ENCODE measurements around the gene CACNA1C.

Gene CACNA1C

DNA sequence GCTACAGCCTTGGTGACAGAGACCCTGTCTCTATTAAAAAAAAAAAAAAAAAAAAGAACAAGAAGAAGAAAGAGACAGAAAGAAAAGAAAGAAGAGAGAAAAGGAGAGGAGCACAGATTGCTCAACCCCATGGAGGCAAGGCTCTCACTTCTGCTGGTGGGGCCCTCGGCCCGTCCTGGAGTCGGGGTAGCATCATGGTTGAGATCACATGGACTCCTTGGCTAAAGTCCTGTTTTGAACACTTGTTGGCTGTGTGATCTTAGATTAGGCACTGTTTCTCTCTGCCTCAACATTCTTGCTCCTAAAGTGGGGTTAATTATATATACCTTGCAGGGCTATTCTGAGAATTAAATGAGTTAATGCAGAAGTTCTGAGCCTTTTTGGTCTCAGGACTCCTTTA is 207.7 kb downstream of the CACNA1C start:
- DNase-seq, result no peak

DNA sequence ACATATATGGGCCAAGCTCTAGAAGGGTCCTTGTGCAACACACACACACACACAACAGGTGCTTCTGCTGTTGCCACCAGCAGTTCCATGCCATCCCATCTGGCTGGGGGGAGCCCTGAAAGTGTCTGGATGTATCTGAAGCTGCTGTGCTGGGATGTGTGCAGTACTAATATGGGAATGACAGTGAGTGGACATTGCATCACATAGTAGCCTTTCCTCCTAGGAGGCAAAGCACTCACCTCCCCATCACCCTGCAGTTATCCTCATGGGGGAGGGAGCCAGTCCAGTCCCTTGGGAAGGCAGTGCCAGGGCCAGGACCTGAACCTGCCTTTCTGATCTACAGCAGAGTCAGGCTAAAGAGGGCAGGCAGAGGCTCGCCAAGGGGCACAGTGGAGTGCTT is 208.9 kb downstream of the CACNA1C start:
- no peak for DNase-seq

DNA sequence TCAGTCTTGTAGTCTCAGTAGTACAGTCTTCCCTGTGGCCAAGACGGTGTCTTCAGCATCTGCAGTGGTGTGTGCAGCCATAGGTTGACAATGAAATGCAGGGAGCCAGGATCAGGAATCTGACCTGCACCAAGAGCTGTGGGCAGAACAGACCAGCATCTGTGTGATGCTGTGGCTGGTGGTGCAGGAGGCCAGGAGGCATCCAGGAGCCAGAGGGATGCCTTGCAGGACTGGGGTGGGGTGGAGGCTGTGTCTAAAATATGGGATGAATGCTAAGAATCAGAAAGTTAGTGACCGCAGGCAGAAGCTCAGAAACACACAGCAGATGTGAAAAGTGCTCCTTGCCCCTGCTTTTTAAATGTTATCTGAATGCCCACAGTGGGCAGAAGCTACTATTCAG is 209.7 kb downstream of the CACNA1C start:
- no peak for DNase-seq

DNA sequence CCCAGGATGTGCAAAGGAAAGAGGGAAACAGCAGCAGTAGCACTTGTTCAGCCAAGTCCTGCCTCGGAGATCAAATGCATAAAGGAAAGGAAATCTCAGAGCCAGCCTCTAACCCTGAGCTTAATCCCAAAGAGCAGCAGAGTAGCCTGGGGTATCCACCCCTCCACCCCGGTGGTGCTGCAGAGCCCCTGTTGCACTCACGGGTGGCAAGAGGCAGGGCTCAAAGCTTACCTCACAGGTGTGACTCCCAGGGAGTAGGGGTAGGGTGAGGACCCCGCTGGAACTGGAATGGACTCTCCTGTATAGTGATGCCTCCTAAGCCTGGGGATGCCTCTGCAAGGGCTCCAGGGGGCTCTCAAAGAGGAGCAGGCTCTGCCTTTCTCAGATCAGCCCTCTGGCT is 211.1 kb downstream of the CACNA1C start:
- no peak for DNase-seq

DNA sequence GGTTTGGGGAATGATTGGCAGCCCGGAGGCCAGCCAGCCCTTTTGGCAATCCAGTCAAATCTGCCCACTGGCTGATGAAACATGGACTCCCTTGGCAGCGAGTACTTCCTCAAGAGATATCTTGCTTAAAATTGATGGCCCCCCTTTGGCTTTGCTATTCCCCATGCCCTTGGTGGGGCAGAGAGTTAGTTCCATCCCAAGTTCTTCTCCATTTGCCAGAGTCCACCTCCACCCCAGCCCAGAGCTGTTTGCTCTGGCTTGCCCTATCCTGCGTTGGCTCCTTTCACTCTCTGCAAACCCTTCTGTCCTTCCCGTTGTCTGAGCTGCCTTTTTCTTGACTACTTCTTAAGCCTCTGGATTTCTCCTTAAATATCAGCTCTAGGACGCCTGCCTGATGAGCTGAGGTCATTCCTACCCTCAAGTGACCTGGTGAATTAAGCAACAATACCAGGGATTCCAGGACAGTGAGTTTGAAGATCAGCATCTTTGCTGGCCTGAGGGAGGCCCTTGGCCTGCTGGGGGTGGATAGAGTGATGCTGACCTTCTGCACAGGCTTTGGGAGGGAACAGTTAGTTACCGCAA is 212.0 kb downstream of the CACNA1C start:
- DNase-seq, result no peak

DNA sequence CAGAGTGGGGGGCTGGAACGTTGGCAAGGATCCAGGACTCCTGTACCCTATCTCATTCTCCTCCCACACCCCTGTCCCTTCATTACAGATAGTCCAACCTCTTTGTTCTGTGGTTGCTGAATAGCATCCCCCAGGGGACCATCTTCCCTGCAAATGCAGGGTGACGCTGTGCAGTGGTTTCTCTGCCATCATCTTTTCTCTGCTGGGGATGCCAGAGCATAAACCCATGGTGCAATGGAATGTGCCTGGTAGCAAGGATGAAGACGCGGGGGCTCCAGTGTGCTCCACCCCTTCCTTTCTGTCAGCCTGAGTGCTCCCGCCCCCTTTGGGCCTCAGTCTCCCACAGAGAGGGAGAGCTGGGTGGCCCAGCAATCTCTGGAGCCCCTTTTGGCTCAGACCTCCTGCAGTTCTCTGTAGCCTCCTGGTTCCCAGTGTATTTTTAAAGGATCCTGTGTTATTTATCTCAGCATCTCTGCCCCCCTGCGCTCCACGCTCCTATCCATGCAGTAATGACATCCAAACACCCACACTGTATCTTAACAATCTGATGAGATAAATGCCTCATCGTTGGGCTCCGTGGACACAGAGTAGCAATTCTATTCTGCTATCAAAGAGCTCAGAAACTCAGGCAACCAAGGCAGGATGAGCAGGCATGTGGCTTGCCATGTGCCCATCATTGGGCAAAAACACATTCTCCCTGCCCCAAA is 212.8 kb downstream of the CACNA1C start:
- DNase-seq, result no peak

DNA sequence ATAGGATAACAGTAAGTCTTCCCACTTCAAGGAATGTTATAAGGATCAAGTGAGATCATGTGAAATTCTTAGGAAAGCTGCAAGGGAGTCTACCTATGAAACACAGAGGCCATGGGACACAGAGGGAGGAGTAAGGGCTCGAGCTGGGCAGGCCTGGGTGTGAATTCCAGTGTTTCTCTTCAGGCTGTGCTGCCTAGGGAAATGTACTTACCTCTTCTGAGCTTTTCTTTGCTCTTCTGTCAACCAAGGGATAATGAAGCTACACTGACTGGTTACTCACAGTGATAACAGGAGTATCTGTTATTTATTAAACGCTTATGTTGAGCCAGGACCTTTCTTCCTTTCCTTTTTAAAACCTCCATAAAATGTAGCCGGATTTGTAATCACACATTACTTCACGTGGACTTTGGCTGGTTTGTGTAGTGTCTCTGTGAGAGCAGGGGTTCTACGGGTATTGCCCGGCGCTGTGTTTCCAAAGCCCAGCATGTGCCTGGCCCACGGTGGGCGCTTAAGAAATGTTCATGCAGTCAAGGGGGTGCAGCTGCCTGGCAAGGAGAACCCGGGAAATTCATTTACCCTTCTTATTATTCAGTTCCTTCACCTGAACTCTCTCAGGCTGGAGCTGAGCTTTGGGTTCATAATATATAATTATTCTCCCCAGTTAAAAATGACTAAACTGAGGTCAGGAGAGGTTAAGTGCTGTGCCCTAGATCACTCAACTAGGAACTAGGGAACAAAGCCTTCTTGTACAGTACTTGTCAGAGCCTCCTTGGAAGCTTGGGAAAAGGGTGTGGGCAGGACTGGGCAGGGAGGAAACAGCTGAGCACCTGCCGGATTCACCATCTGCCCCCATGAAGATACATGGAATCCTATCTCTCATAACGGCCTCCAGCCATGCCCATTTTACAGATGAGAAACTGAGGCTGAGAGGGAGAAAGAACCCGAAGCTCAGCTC is 214.2 kb downstream of the CACNA1C start:
- no peak for DNase-seq

DNA sequence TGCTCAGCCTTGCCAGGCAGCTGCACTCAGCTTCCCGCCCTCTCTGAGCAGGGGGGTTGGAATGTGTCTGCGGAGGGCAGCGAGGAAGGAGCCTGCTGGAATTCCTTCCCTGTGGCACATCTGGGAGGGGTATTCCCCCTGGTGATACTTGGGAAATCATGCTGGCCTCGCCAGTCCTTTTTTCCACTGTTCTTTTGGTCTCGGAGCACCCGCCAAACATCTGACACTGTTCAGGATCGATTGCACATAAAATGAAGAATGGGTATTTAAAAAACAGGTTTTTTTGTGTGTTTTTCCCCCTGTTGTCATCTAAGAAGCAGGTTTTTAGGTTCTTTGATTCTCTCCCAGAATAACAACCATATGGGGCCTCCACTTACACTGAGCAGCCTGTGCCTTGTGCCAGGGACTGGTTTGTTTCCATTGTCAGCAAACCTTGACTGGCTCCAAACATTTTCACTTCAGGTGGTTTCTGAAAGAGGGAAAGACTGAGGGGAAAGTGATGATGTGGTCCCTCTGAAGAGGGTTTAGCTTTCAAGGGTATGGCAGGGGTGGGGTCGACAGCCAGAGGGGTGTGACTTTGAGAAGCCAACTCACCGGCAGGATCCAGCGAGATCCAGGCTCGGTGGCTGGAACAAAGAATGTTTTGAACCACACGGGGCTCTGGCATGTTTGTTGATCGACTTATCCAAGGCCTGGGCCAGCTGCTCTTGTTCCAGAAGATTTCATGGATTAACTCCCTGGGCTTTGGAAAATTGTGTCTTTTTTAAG is 215.1 kb downstream of the CACNA1C start:
- no peak for DNase-seq

DNA sequence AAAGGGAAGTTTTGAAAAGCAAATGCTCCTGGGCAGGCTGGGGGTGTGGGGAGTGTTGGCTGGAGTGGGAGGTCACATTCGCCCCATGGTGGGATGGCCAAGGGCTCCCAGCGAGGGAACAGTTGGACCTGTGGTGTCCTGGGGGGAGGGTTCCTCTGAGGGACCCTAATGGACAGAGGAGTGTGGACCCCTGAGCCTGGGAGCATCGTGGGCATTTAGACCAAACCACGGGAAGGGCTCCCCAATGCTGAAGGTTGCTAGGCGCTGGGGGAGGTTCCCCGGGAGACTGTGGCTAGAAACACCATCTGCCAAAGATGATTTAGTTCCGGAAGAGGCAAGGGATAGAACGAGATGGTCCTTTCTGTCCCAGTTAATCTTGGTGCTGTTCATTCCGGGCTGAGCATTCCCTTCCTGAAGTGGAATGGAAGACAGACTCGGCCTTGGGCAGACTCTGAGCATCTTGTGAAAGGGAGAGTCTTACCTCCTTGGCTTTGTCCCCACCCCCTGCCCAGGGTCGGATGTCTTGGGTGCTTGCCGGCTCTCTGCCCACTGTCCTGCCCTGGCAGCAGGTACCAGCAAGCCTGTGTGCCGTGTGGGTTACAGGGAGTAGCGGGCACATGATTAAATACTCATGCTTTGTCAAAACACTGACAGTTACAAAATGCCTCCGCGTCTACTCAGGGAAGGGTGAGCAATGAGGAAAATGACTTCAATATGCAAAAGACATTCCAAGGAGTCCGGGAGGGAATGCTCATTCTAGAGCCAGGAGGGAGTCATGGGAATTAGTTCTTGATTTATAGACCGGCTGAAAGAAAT is 215.9 kb downstream of the CACNA1C start:
- DNase-seq, result no peak

DNA sequence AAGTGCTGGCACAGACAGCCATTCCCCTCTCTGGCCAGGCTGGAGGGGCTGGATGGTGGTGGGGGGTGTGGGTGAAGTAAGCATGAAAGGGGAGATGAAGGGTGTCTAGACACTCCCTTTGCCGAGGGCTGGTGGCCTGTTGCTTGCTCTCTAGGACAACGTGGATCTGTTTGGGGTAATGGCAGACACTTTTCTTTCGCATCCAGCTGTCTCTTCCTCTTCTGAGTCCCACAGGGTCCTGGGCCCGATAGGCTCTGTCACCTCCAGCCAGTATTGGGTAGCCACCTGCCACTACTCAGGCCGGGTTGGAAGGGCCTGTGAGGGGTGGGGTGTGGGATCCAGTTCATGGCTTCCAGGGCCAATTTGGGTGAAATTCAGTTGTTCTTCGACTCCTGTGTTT is 218.1 kb downstream of the CACNA1C start:
- DNase-seq, result no peak

DNA sequence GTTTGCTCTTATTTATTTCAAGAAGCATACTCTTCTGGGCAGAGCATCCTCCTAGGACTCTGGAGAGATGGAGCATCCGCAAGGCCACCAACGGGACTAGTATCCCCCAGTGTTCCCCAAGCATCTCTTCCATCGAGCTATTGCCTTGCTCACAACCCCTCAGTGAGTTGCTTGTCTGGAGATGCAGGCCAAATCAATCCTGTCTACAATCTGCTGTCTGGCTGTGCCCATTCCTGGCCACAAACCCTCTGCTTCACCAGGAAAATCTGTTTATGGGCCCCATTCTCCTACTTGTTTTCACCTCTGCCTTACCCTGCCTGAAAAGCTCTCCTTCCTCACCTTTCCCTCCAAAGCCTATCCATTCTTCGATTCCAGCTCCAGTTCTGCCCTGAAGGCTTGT is 219.2 kb downstream of the CACNA1C start:
- DNase-seq, result no peak

DNA sequence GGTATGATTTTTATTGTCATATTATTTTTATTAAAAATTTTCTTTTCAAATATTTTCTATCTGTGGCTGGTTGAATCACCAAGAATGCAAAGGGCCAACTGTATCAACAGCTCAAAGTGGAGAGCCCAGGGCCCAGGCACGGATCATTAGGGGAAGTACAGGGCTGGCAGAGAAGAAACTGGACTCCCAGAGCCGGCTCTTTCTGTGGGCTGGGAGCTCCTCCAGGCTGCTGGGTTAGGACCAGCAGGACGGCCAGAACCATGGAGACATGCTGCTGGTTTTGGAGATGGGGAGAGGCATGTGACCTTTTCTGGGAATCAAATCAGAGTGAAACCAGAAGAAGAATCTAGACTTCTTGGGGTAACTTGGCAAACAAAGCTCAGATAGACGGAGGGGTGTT is 220.5 kb downstream of the CACNA1C start:
- DNase-seq, result no peak

DNA sequence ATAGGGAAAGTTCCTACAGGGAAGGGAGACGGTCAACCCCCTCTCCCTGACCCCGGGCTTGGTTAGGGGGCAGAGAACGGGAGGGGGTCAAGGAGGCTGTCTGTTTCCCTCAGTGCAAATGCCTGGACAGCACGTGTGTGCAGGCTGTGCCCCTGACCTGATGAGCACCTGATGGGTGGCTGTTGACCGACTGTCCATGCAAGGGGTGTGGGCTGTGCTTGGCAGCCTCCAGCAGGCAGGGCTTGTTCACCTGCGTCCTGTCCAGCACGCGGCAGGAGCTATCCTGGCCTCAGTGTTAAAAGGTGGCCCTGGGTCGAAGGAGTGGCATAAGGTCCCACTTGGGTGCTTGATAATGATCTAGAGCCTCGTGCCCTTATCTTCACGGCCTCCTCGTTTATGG is 221.0 kb downstream of the CACNA1C start:
- no peak for DNase-seq

DNA sequence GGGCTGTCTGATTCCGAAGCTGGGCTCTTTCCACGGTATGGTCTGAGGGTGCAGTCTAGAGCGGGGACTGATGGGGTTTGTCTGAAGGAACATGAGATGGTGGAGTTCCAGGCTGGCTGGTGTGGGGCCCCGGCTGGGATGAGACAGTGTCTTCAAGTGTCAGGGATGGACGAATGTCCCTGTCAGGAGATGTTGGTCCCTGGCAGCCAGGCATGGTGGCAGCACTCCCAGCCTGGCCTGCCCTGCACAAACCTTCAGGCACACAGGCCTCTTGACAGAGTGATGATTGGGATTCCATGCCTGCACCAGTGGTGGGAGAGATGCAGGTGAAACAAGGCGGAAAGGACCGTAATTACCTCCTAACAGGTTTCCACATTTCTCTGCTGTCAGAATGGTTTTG is 221.9 kb downstream of the CACNA1C start:
- DNase-seq, result no peak

DNA sequence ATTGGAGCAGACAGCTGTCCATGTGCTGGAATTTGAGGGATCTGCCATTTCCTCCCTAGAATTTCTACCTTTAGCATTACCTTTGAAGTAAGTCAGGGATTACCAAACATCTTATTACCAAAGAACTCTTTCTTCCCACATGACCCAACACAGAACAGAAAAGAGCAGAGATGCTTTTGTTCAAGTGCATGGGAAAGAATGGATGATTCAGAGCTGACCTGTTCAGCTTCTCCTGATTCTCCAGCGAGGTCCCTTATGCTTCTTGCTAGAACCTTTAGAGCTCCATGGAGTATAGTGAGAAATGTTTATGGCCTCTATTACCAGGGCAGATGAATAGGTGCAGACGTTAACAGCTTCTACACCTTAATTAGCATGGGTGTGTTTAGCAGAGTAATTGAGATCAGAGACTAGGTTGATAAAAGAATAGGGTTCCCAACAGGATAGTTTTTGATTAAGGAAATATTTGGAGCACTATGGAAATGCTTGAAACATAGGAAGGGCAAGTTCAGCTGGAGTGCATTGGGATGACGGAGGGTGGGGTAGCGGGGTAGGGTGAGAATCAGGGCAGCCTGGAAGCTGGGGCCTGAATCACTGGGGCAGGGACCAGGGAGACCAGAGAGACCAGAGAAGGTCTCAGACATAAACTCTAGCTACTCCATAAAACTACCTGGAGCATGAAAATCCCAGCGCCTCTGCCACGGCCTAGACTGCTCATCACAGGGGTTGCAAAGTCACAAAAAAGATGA is 223.7 kb downstream of the CACNA1C start:
- no peak for DNase-seq

DNA sequence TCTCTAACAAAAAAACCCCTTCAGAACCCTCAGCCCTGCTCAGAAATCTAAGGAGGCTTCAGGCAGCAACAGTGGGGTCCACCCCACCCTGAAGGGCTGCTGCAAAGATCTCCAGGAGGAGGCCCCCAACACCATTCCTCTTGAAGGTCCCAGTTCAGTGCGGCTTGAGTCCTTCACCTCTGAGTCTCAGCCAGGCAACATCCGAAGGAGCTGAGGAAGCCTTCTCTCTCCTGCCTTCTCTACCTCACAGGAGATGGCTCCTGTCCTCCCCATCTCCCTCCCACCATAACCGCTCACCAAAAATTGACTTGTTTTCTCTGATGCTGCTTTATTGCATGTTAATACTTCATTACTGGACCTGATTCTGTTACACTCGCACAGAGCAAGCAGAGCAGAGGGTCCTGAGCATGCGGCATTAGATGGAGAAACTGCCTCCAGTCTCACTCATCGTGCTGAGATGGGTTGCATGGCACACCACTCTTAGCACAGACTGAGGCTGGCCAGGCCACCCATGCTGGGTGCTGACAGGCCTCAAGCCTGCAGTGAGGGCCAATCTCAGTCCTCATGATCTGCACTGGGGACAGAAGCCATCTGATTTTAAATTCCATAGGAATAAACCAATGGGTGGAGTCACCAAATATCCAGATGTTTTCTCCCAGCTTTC is 224.8 kb downstream of the CACNA1C start:
- DNase-seq, result no peak

DNA sequence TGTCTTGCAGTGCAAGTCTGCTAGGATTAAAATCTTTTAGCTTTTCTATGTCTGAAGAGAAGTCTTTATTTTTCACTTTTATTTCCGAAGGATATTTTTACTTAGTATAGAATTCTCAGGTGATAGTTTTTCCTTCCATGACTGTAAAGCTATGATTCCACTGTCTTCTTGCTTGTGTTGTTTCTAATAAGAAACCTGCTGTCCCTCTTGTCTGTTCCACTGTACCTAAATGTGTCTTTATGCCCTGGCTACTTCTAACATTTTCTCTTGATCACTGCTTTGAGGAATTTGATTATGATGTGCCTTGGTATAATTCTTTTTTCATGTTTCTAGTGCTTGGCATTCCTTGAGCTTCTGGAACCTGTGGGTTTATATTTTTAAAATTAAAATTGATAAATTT is 228.7 kb downstream of the CACNA1C start:
- no peak for DNase-seq

DNA sequence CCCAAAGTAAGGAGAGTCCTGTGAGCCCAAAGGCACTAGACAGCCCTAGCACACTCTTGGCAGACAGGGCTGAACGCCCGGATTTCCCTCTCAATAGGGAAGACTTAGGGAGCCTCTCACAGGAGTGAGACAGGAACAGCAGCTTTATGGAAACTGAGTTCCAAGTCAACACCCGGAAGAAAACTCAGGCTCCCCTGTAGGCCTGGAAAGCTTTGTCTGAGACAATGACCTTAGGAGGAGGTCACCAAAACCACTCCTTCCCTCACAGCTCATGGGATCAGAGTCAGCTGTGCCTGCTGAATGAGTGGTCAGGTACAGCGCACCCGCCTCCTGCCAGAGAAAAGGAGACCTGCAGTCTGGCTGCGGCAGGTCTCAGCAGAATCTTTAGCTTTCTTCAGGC is 229.5 kb downstream of the CACNA1C start:
- no peak for DNase-seq

DNA sequence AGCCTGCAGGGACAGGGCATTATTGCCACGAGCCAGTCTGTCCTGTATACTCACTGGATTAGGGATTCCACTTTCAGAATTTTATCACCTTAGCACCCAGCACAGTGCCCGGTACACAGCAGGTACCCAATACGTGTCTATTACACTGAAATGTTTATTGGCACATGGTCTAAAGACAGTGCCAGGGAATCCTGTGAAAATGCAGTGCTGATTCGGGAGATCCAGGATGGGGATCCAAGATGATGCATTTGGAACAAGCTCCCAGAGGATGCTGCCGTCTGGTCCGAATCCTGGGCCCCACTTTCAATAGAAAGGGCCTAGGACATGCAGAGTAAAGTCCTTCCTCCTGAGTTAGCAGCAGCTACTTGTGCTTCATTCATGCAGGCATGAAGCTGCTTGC is 230.7 kb downstream of the CACNA1C start:
- DNase-seq, result no peak

DNA sequence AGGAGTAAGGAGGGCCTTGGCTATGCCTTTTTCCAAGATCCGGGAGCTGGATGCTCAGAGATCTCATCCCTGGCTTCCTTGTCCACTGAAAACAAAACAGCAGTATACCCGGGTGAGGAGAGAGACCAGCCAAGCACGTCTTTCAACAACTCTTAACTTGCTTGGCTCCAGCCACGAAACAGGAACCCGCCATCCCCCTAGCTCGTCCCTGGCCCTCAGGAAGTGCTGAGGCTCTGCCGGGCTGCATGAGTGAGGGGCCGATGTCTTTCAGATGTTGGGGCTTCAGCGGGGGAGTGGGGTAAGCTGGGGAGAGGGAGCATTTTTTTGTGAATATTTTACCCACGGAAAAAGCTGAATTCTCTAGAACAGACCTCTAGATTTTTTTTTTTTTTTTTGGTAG is 231.1 kb downstream of the CACNA1C start:
- no peak for DNase-seq

DNA sequence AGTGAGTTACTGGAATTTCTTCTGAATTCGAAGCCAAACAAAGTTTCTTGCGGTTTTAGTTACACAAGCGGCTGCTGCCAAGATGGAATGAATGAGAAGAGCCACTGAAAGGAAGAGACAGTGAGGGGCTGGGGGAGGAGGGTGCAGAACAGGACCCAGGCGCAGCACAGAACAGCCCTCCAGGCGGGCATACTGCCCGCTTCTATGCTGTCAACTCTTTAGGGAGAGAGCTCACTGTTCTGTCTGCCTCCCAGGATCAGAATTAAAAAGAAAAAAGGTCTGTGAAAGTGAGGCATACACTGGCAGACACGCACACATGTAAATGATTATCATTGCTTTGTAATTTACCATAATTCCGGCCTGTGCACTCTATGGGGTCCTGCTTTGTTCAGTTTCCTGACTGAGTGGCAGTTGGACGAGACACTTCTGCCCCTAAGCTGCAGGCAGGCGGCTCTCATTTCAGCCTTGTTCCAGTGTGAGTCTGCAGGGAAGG is 231.6 kb downstream of the CACNA1C start:
- DNase-seq, result no peak

Measured in activated gamma-delta T cell (primary cell).